Amygdala (tissue), 56 donors: ENCODE measurements around the gene PCNX2.
A peak's percentile ranks its signal among the peaks of the same experiment; 100 is the strongest.
"Not testable (repeated sequence)": the region's sequence is repeated elsewhere in the genome, so short reads cannot be mapped to it uniquely, and the experiment has no call there.

Source experiments
- DNase-seq, 56 donors: peaks; one replicate each; lab custom pipeline; 2025; lab: John Stamatoyannopoulos, UW

PCNX2 gene

DNA sequence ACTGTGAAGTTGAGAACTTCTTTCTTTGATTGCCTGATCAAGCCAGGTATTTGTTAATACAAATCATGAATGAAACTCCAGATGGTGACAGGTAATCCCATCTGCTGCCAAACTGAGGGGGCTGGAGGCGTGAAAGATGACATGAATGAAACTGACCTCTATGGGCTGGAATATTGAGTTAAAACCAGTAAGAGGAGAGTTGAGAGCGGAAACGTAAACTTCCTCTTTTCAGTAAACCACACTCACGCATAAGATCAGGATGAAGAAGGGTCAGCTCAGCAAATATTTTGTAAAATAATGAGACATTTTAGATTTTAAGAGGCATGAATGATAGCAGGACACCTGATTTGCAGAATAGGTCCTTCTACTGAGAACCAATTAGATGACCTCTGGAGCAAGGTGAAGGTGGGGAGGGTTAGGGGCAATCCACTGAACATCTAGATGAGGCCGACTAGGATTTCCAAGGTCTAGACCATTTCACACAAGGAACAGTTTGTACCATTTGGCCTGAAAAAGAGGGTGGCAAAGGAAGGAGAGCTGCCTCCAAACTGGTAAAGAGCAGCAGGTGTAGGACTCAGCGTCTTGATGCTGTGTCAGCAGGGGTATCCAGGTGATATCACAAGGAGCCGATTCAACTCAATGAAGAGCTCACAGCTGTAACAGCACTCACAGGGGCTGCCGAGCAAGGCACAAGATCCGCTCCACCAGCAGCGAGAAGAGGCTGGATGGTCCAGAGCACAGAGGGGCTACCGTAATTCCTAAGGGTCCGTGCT, 212.6 kb downstream of the PCNX2 start:
- DNase-seq, result no peak

DNA sequence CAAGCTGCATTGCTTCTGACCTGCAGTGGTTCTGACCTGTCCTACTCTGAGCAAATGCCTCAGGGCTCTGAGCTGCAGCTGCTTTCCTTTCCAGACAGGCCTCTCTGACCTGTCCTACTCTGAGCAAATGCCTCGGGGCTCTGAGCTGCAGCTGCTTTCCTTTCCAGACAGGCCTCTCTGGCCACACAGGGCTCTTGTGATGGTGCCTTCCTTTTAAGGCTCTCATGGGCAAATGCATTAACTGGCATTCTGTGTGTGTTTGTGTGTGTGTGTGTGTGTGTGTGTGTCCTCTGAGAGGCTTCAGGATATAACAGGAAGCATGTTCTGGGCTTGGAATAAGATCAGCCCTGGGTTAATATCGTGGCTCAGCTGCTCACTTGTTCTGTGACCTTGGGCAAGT, 213.8 kb downstream of the PCNX2 start:
- no peak for DNase-seq

DNA sequence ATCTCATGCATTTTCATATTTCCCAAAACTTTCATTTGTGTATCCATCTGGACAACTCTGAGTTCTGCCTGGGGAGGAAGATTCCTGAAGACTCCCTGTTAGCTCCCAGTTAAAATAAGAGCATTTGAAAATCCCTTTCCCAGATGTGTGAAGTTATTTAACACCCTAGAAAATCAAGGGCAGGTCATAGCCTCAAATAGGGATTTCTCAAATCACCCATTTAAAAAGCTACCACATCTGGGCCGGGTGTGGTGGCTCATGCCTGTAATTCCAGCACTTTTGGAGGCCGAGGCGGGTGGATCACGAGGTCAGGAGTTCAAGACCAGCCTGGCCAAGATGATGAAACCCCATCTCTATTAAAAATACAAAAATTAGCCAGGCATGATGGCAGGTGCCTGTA, 214.7 kb downstream of the PCNX2 start:
- not testable (repeated sequence) for DNase-seq

DNA sequence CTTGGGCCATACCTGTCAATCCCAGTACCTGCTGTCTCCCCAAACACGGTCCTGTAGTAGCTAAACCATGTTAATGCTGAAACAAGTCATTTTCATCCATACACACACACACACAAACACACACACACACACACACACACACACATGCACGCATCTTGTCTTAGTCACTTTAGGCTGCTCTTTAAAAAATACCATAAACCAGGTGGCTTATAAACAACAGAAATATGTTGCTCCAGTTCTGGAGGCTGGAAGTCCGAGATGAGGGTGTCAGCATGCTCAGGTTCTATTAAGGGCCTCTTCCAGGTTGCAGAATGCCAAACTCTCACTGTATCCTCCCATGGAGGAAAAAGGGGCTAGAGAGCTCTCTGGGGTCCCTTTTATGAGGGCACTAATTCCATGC, 215.2 kb downstream of the PCNX2 start:
- no peak for DNase-seq

DNA sequence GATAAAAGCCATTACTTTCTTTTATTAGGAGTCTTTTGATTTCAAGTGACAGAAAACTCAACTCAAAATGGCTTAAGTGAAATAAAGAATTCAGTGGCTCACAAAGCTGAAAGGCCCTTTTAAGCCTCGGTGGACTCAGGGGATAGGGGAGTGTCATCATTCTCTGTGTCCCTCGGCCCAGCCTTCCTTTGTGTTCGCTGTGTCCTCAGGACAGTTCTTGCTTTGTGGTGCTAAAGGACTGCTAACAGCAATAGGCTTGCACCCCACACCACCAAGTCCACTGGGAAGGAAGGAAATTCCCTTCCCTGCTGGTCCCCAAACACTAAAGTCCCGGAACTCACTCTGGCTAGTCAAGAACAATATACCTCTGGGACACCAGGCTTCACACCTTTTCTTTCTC, 216.0 kb downstream of the PCNX2 start:
- no peak for DNase-seq

DNA sequence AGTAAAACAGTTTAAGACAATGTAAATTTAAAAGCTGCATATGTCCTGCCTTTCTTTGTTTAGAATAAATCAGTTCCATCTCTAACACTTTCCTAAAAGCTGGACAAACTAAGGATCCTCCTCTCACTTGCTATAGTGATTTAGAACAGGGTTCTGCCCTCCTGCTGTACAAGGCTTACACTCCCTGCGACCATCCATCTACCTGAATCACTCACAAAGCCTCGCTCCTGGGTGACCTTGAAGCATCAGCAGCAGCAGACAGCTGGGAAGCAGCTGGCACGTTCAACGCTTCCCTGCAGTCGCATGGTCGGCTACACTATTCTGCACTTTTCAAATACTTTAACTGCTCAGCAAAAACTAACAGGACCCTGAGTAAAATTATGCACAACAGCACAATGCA, 217.1 kb downstream of the PCNX2 start:
- no peak for DNase-seq

DNA sequence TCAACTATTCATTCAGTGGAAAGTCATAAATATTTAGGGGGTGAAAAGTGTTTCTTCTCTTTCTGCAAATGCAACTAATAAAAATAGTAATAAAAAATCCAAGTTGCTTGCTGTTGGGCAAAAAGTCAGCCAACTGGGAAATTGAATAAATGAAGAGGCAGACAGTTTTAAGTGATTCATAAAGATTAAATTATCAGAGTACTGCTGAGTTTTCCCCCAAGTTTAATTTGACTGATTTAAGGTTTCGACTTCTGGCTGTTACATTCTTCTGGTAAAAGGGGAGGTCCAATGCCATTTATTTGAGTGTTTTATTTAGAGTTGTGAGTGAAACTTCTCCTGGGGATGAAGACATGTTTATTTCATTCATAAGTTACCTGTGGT, 219.6 kb downstream of the PCNX2 start:
- no peak for DNase-seq

DNA sequence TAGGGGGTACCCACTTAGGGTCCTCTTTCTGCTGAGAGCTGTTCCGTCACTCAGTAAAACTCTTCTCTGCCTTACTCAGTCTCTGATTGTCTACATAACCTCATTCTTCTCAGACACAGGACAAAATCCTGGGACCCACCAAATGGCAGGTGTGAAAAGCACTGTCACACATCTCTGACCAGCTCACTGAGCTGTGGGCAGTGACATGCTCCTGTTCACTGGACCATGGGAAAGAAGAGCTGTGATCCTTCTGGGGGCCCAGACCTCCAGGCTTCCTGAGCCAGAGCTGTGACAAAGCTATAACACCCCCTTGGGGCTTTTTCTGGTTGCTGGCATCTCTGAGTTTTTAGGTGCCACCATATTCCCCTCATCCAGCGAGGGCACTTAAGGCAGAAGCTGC, 229.4 kb downstream of the PCNX2 start:
- DNase-seq, result no peak

DNA sequence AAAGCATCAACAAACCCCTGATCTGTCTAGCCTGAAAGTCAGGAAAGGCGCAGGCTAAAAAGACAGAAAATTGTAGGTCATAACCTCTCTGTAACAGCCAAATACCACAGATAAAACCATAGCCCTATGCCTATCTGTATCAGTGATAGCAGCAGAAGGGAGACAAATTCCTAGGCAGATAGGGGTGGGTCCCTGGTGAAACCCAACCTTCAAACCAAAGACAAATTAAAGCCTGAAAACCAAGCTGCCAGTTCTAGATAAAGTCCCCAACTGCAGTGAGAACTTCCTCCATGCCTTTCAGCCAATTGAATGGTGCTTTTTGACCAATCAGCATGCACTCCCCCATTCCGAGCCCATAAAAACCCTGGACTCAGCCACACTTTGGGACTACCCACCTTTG, 229.8 kb downstream of the PCNX2 start:
- DNase-seq, result no peak

DNA sequence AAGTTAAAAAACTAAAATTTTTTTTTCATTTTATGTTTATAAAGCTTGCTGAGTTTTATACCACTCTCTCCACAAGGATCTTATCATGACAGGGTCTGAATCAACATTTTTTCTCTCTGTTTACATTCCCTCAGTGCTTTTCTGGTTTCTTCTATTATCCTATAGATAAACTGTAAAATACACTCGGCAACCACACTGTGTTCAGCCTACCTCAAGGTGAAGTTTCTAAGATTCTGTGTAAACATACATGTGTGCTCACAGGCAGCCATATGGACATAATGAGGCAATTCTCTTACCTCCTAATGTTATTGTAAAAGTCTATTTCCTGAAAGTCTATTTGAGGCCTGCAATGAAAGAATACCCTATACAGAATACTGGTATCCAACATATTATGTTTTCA, 230.5 kb downstream of the PCNX2 start:
- DNase-seq, result no peak

DNA sequence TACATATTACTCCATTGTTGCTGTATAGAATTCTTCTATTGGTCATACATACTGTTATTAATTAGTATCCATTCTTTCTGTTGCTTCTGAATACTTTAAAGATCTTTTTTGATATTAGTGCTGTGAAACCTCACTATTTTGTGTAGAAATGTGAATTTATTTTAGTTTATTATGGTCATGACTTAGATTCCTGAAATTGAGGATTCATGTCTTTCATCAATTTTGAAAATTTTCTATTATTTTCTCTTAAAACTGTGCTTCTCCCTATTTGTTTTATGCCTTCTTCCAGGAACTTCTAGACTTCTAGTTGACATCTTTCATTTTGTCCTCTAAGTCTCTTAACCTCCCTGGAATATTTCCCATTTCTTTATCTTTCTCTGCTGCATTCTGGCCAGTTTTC, 232.1 kb downstream of the PCNX2 start:
- DNase-seq, result no peak

DNA sequence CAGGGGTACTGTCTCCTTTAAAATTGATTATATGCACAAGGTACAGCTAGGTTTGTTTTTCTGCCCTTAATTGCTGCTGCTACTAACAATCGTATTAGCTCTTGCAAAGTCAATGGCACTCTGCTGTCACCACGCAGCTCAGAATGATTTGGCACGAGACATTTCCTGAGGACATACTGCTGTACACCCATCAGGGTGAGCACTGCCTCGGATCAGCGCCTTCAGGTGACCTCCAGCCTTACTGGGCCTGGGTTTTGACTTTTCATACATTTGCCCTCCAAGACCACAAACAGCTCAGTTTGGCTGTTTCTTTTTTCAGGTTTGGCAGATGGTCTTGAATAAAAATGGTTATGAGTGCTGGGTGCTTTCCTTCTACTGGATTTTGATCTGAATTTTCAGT, 234.3 kb downstream of the PCNX2 start:
- DNase-seq, result no peak

DNA sequence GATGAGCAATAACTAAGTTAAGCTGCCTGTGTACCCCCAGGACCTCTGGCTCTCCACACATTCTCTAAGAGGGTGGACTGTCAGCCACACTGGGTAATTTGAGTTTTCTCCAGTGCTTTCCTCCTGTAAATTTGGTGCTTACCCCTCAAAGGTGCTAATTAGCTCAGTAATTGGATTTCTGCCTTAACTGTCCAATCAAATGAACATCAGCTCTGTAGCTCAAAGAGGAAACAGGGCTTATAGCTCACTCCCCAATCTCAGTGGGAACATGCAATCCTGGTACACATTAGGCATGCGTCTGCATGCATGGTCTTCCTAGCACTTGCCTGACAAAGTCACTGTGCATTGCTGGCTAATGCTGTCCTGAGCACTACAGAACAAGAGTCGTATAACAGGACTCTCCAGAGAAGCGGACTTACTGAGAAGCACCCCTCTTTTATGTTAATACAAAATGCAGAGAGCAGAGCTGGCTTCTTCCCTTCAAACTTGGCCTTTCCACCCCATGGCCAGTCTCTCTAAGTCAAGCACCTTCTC, 235.0 kb downstream of the PCNX2 start:
- DNase-seq, result no peak

DNA sequence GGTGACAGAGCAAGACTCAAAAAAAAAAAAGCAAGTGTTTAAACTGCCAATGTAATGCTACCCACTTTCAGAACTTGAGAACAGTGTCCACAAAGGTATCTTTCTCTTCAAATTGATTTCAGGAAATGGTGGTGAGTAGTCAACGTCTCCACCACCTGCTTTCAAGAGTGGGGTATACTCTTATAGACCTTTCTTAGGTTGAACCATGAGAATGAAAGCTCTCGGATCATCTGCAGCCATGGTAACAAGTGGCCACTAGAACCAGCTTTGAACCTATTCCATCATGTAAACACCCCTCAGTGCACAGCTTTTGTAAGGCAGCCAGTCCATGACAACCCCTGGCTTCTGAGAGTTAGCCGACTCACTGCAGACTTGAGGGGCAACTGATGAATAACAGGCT, 237.7 kb downstream of the PCNX2 start:
- no peak for DNase-seq

DNA sequence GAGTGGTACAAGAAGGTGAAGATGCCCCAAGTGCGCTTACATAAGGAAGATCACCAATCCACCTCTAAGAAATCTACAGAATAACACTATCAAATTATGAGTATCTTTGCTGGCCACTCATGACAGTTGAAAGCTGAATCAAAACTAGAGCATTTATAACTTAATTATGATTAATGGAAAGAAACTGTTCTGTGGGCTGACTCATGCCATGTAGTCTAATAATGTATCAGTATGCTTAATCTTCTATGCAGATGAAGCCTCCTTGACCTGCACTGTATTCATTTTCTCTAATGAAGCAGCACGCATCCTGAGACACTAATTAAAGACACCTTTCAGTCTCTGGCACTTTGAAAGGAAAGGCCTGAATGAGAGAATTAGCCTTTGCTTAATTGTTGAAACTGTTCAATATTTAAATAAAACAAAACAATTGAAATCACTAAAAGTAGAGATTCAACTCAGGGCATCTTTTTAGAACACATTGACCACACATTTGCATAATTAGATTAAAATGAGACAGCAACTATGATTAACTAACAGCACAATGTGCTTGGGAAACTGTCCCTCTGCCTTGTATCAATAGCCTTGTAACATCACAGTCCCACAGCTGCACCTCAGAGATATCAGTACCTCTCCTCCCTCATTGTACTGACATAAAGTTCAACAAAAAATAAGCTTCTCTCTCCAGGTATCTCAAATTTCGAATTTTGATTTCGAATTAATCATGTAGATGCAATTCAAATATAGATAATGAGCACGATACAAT, 239.5 kb downstream of the PCNX2 start:
- DNase-seq, result no peak

DNA sequence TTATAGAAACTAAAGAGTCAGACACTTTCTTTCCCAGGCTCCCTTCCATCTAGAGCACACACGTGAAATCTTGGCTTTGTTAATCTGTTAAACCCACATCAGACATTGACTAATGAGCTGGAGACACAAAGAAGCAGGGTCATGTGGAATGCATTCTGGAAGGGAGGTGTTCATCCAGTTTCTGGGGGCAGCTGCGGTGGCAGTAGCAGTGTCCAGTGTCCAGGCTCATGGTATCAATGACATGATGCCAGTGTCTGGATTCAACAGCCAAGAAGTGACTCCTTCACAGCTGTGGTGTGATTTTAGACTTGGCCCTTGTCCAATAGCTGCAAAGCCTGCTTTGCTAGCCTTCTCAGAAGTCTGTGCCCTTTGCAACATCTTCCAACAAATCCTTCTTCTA, 249.9 kb downstream of the PCNX2 start:
- DNase-seq, result peak in 4 of 56 donors; percentile 2 to 26 (median 14)

DNA sequence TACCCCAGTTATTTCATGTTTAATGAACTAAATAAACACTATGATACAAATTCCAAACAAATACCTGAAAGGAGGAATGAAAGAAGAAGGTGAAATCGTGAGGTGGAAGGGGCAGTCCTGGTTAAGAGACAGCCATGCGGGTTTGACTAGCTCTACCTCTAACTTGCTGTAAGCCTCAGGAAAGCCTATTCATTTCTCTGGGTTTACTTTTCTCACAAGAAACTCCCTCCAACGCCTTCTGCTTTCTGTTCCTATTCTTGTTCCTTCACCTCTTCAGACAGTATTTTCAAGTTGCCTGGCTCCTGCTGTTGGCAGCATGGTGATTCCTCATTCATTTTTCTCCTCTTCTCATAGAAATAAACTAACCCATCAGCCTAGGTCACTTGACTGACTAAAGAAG, 252.7 kb downstream of the PCNX2 start:
- no peak for DNase-seq

DNA sequence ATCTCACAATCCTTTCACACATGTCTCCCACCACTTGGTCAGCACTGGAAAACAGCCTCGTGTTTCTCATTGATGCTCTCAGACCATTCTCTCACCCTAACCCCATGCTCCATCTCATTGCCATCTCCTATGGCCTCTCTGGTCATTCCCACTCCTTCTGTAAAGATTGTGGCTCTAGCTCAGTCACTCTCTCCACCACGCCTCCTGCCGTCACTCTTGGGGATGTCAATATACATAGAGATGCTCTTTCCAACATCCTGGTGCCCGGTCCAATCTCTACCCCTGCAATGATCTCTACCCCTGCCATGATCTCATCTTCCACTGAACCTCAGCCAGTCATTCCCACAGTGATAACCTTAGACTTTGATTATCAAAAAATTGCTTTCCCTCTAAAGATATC, 255.0 kb downstream of the PCNX2 start:
- no peak for DNase-seq

DNA sequence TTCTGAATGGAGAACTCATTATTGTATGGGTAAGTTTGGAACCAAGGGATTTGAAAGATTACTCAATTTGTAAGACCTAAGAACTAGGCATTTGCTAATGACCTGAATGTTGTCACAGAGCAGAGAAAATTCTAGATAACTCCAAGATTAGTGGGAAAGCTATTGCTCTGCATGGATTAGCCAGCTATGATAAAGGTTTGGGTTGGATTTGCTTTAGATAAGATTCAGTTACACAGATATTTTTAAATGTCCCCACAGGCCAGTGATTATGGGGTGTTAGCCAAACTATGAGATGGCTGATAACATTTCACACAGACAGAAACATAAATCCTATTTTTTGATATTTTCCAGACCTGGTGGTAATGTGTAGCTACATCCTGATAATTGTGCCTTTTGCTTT, 256.9 kb downstream of the PCNX2 start:
- DNase-seq, result no peak

DNA sequence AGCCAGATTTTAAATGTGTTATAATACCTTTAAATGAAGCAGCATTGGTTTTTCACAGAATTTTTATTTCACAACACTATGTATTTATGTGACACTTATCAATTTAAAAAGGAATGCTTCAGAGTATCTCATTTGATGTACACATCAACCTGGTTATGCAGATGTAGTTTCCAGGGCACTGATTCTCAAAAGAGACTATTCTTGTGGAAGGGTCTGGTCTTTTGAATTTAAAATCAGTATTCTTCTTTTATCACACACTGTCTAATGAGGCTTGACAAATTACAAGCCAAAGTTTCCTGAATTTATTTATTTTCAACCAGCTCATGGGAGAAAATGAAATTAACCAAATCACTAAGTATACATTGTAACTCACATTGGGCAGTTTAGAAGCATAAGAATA, 257.7 kb downstream of the PCNX2 start:
- no peak for DNase-seq

DNA sequence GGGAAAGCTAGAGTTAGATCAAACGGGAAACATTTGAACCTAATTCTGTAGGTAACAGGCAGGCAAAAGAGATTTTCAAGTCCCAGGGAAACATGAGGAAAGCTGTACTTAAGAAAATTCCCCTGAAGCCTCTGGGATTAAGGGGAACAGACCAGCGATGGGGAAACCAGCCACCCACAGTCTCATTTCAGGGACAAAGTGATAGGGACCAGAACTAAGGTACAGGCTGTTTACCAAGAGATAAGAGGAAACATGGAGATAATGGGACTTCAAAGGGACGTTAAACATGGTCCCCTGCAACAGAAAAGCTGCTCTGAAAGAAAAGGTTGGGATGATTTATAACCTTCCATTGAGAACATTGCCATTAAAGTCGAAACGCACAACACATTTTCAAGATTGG, 260.7 kb downstream of the PCNX2 start:
- DNase-seq, result no peak

DNA sequence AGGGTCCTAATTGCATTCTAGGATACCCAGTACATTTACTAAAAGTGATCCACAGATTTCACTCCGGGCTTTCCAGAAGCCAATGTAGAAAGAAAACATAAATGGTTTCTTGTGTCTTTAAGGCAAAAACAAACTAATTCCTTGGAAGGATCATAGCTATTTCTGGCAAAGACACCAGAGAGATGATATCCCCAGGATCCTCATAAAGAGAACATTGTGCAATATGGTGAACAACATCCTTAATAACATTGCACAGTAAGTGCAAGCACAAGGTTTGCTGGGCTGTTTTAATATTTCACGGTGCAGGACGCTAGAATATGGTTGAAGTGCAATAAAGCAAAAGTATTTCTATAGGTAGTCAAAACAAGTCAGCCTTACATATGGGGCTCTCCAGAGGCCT, 262.2 kb downstream of the PCNX2 start:
- no peak for DNase-seq
